CD14-positive monocyte (primary cell): ENCODE results near the gene ACP7. TPM values are rescaled to one million over a fixed set of nuclear protein-coding genes. Genes with fewer than 3 reads are reported as not detected.

Experiments used
- DNase-seq, 3 donors: peaks; one replicate each; pipeline ENCODE4 v3.0.0-alpha.2; 2011 to 2022
- H2AFZ ChIP-seq: 2 replicates; pipeline ENCODE4 v1.6.0; 2012; ENCODE audit warnings: mild to moderate bottlenecking, low read depth, low read length, inconsistent platforms; ENCODE audit not compliant: insufficient read depth, poor library complexity, severe bottlenecking
- H3K27ac ChIP-seq, 2 donors: 1 replicate in 1 of 2; 2 replicates in 1 of 2; pipeline ENCODE4 v1.5.1; 2012 to 2013; ENCODE audit warnings: low read length in 2 of 2, control low read depth in 1 of 2, inconsistent platforms in 1 of 2, low read depth in 1 of 2, mild to moderate bottlenecking in 1 of 2
- H3K27me3 ChIP-seq, 2 donors: one replicate each; pipeline versions ENCODE4 v1.6.0 to v1.6.1; 2011 to 2013; ENCODE audit warnings: low read length in 2 of 2; ENCODE audit not compliant: control insufficient read depth in 2 of 2, insufficient read depth in 2 of 2
- H3K36me3 ChIP-seq, 2 donors: replicated peaks in 1 of 2; 1 replicate in 1 of 2; 2 replicates in 1 of 2; pipeline versions ENCODE4 v1.5.1 to v1.6.1; 2012 to 2013; ENCODE audit warnings: low read length in 2 of 2, control low read depth in 1 of 2, inconsistent platforms in 1 of 2, mild to moderate bottlenecking in 1 of 2; ENCODE audit not compliant: insufficient read depth in 2 of 2, control insufficient read depth in 1 of 2
- H3K4me1 ChIP-seq, 2 donors: 1 replicate in 1 of 2; 2 replicates in 1 of 2; pipeline versions ENCODE4 v1.5.1 to v1.6.1; 2012 to 2013; ENCODE audit warnings: low read length in 2 of 2, control low read depth in 1 of 2, inconsistent platforms in 1 of 2, mild to moderate bottlenecking in 1 of 2, moderate library complexity in 1 of 2; ENCODE audit not compliant: insufficient read depth in 2 of 2, control insufficient read depth in 1 of 2
- H3K4me2 ChIP-seq: replicated peaks from 2 replicates; pipeline ENCODE3; 2012; ENCODE audit warnings: low read length, moderate library complexity, mild to moderate bottlenecking; ENCODE audit not compliant: poor library complexity, severe bottlenecking; ENCODE audit errors: extremely low read depth
- H3K4me3 ChIP-seq, 3 experiments: fragments of 200-600 bp in 1 of 3; sonication (generic) in 1 of 3; replicated peaks in 1 of 3; 1 replicate in 2 of 3; 2 replicates in 1 of 3; pipeline ENCODE4 v1.5.1; 2011 to 2013; ENCODE audit warnings: low read length in 3 of 3, mild to moderate bottlenecking in 3 of 3, control low read depth in 2 of 3, low read depth in 2 of 3, inconsistent platforms in 1 of 3, moderate library complexity in 1 of 3
- H3K79me2 ChIP-seq: 2 replicates; pipeline ENCODE4 v1.6.0; 2012; ENCODE audit warnings: mild to moderate bottlenecking, control low read depth, inconsistent platforms, low read length, moderate library complexity; ENCODE audit not compliant: insufficient read depth
- H3K9ac ChIP-seq: 2 replicates; pipeline ENCODE4 v1.6.0; 2017; ENCODE audit warnings: low read length, mild to moderate bottlenecking; ENCODE audit not compliant: insufficient read depth, poor library complexity, severe bottlenecking
- H3K9me3 ChIP-seq, 2 donors: replicated peaks in 1 of 2; 1 replicate in 1 of 2; 2 replicates in 1 of 2; pipeline versions ENCODE4 v1.5.1 to v1.6.1; 2012 to 2013; ENCODE audit warnings: low read length in 2 of 2, control low read depth in 1 of 2; ENCODE audit not compliant: control insufficient read depth in 1 of 2, insufficient read depth in 1 of 2
- H4K20me1 ChIP-seq: 2 replicates; pipeline ENCODE4 v1.6.0; 2012; ENCODE audit warnings: mild to moderate bottlenecking, low read length, control low read depth, moderate library complexity; ENCODE audit not compliant: insufficient read depth
- H3K27ac Mint-ChIP-seq, 7 donors: one replicate each; pipeline ENCODE4 v1.8.0; 2020; ENCODE audit warnings: mild to moderate bottlenecking in 7 of 7, mixed read lengths in 7 of 7, moderate library complexity in 6 of 7, inconsistent platforms in 2 of 7
- H3K27me3 Mint-ChIP-seq, 3 donors: one replicate each; pipeline ENCODE4 v1.8.0; 2021 to 2022; ENCODE audit warnings: low read depth in 3 of 3, mild to moderate bottlenecking in 3 of 3, mixed read lengths in 3 of 3, moderate library complexity in 3 of 3, inconsistent platforms in 1 of 3
- H3K36me3 Mint-ChIP-seq, 2 donors: one replicate each; pipeline ENCODE4 v1.8.0; 2020; ENCODE audit warnings: mixed read lengths in 2 of 2, inconsistent platforms in 1 of 2, mild to moderate bottlenecking in 1 of 2
- H3K4me1 Mint-ChIP-seq: one replicate; pipeline ENCODE4 v1.8.0; 2020; ENCODE audit warnings: mild to moderate bottlenecking, mixed read lengths
- H3K4me3 Mint-ChIP-seq, 2 donors: one replicate each; pipeline ENCODE4 v1.8.0; 2020; ENCODE audit warnings: mild to moderate bottlenecking in 2 of 2, mixed read lengths in 2 of 2, moderate library complexity in 1 of 2
- H3K9me3 Mint-ChIP-seq, 7 donors: one replicate each; pipeline ENCODE4 v1.8.0; 2020 to 2022; ENCODE audit warnings: mixed read lengths in 7 of 7, mild to moderate bottlenecking in 6 of 7, moderate library complexity in 6 of 7, inconsistent platforms in 2 of 7
- CTCF ChIP-seq: fragments of 200-600 bp; IDR thresholded peaks from one replicate; pipeline ENCODE4 v1.8.0; 2022; ENCODE audit warnings: antibody characterized with exemption, mild to moderate bottlenecking
- WGBS: methylation state at CpG from one replicate; pipeline ENCODE4 v1.1.5; 2013; ENCODE audit warnings: missing lambda C conversion rate; ENCODE audit not compliant: insufficient coverage; 5-methylcytosine and 5-hydroxymethylcytosine counted together
- intact Hi-C, 2 donors: fragments of 100-400 bp; cut with micrococcal nuclease; formaldehyde crosslinking; loops; one replicate each; pipeline versions ENCODE4 v1.15.0 to v1.15.1; 2023
- polyA plus RNA-seq, 3 donors: library from polyadenylated mRNA; depleted of rRNA in 1 of 3; unstranded in 2 of 3; stranded (reverse) in 1 of 3; fragments of 300-500 nt in 2 of 3; fragments of >200 nt in 1 of 3; fragmentation: Illumina TruSeq in 2 of 3; gene quantifications; 1 replicate in 2 of 3; 2 replicates in 1 of 3; pipeline ENCODE4 v1.2.3, GENCODE V29; 2012 to 2021

ACP7 gene
- polyA plus RNA-seq, 3 donors = not detected

- Mint-ChIP-seq H3K27ac (no peak overlapping the region), H3K9me3 (peaks cover 2 to 11% (median 4%) of the 10 kb centered on the region in 7 donors), H3K4me1 (no peaks in the 10 kb centered on the region), H3K4me3 (no peak overlapping the region), H3K36me3 (no peaks in the 10 kb centered on the region), H3K27me3 (peaks cover 28 to 51% (median 36%) of the 10 kb centered on the region in 3 donors)
- no peaks in the 10 kb centered on the region for H3K9me3 ChIP-seq
- no peak for TF ChIP-seq CTCF
- no peaks in the 10 kb centered on the region for H3K36me3 ChIP-seq
- no peak overlapping the region for H2AFZ ChIP-seq
- H4K20me1 ChIP-seq = no peaks in the 10 kb centered on the region
- intact Hi-C loops = no loop called here
- H3K27ac ChIP-seq = no peak overlapping the region
- H3K4me3 ChIP-seq = no peak overlapping the region
- H3K27me3 ChIP-seq = peaks cover 14 to 15% of the 10 kb centered on the region in 2 donors
- no peaks in the 10 kb centered on the region for H3K4me1 ChIP-seq
- H3K4me2 ChIP-seq = no peak overlapping the region
- DNase-seq = no peak
- 50% methylated on average over 1 of the region's 2 CpGs for WGBS
- H3K79me2 ChIP-seq = no peaks in the 10 kb centered on the region
- H3K9ac ChIP-seq = no peak overlapping the region
These were observed 47.0 kb upstream of the ACP7 start for GRCh38 chr19:39037194-39037593.

GRCh38 chr19:39038098-39038497, 46.1 kb upstream of the ACP7 start:
- no peaks in the 10 kb centered on the region for H4K20me1 ChIP-seq
- 17% methylated on average over 8 of the region's 9 CpGs for WGBS
- intact Hi-C loops = no loop called here
- Mint-ChIP-seq H3K27ac (no peak overlapping the region), H3K27me3 (peaks cover 19 to 42% (median 27%) of the 10 kb centered on the region in 3 donors), H3K9me3 (peaks cover 2 to 10% (median 4%) of the 10 kb centered on the region in 7 donors), H3K36me3 (no peaks in the 10 kb centered on the region), H3K4me3 (no peak overlapping the region), H3K4me1 (no peaks in the 10 kb centered on the region)
- H3K4me2 ChIP-seq = no peak overlapping the region
- H3K27me3 ChIP-seq = peaks cover 6% of the 10 kb centered on the region in 2 donors
- H3K79me2 ChIP-seq = no peaks in the 10 kb centered on the region
- no peak for TF ChIP-seq CTCF
- no peak overlapping the region for H3K4me3 ChIP-seq
- no peak overlapping the region for H3K27ac ChIP-seq
- H2AFZ ChIP-seq = no peak overlapping the region
- no peaks in the 10 kb centered on the region for H3K4me1 ChIP-seq
- no peaks in the 10 kb centered on the region for H3K36me3 ChIP-seq
- DNase-seq = no peak
- no peak overlapping the region for H3K9ac ChIP-seq
- H3K9me3 ChIP-seq = no peaks in the 10 kb centered on the region
